Measurements from ENCODE around the gene ELMOD1. TPM values are rescaled to one million over a fixed set of nuclear protein-coding genes. Genes with fewer than 3 reads are reported as not detected.

ELMOD1 gene
- total RNA-seq, 1 experiment from 2014 or later, result 0.03 TPM

DNA sequence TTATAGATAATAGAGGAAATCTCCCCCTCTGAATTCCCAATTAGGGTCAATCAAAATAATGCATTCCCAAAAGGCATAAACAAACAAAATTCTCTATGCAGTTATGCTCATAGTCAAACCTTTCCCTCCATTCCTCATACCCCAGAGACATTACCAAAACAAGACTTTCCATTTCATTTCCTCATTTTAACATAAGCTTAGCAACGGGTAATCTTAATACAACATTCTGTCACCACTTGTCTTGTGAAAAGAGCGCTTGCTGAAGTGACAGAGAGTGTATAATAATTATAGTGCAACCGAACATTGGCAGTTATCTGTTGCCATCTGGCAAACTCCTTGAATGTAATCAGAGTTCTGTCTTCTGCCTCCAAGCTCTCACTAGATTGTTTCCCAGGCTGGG is 122.1 kb downstream of the ELMOD1 start:
- Histone ChIP-seq H3K36me3 (no peaks in the 10 kb centered on the region), H3K9me3 (replicated peaks) (no peaks in the 10 kb centered on the region), H3K4me1 (replicated peaks) (no peaks in the 10 kb centered on the region), H3K4me3 (no peak overlapping the region), H3K27ac (no peak overlapping the region), H3K27me3 (replicated peaks) (no peaks in the 10 kb centered on the region)
- DNase-seq (ENCODE audit: low read depth in 1 of 2, low spot score in 2 of 2), result no peak

Other genes starting within 250 kb of the ELMOD1 start
- gene CWF19L2, start 133.3 kb upstream of the ELMOD1 start, total RNA-seq (2014; rRNA removed; shearing (Covaris generic)), result 5.6 and 6.6 TPM in 2 replicates
- 3.8 and 6.2 TPM in 2 replicates for gene ALKBH8, start 25.4 kb upstream of the ELMOD1 start, total RNA-seq (2014; rRNA removed; shearing (Covaris generic))
- not detected in 2 replicates for gene SLN, start 120.9 kb downstream of the ELMOD1 start, total RNA-seq (2014; rRNA removed; shearing (Covaris generic))

All from SJSA1 (cell line).